DLD1 (cell line): ENCODE data around the gene ACTA1.
"Not testable (repeated sequence)": the region's sequence is repeated elsewhere in the genome, so short reads cannot be mapped to it uniquely, and the experiment has no call there.

Source experiments
- in situ Hi-C: cut with HindIII; loops from 2 replicates; pipeline ENCODE4 v1.10.0; 2017; ENCODE audit warnings: low sequenced_read_pairs

Gene ACTA1

DNA sequence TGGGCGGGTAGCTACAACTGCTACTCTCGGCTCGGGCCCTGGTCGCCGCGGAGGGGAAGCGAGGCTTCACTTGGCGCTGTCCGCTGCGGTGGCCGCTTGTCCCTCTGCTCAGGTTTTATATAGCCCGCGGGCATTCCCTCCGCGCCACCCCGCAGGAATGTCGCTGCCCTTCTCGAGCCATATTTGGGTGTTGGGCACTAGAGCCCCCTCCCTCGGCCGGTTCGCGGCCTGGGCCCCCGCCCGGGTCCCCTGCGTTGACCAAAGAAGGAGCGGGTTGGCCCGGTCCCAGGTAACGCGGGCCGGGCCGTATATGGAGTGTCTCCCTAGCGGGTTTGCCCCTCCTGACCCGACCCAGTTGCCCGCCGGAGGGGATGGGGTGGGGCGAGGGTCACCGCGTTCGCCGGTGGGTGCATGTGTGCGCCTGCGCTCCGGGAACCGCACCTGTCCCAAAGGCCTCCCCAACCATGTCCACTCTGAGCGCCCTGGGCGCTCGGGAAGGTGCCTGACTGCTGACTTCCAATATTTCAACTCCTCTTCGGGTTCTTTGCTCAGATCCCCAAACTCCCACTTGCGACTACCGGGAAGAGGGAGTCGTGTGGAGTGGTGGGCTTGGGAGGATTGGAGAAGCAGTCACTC, at the start of gene ACTA1:
TSS of gene ACTA1 (minus strand) at position 90 of the 636 bp plus-strand sequence. CDS start 979 bp downstream, outside the sequence.
- in situ Hi-C loops, result loop anchor here (25.0 kb wide), 1 partner anchor 97 kb away; the partner anchor contains the start of gene CCSAP

DNA sequence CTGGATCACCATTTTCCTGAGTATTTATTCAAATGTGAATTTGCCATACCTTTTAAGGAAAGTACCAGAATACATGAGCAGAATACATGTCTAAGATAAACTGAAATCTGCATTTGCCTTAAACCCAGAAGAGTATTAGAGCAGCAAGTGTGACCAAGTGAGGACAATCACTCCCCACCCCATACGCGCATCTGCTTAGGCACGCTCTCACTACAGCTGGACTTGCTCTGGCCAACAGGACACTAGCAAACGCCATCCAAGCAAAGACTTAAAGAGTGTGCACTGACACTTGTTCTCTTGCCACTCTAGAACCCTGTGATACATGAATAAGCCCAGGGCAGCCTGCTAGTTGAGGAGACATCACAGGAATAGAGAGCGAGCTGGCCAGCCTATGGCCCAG, 48.6 kb upstream of the ACTA1 start:
- in situ Hi-C loops, result no loop called here

DNA sequence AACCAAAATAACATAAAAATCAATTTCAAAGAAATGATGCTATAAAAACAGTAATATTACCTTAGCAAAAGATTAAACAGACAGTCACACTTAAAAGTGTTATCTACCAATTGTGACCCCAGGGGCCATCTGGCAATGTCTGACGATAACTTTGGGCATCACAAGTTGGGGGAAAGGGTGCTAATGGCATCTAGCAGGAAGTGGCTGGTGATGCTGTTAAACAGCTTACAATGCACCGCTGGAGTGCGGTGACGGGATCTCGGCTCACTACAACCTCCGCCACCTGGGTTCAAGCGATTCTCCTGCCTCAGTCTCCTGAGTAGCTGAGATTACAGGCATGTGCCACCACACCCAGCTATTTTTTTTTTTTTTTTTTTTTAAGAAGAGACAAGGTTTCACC, 46.6 kb upstream of the ACTA1 start:
- in situ Hi-C loops, result no loop called here

DNA sequence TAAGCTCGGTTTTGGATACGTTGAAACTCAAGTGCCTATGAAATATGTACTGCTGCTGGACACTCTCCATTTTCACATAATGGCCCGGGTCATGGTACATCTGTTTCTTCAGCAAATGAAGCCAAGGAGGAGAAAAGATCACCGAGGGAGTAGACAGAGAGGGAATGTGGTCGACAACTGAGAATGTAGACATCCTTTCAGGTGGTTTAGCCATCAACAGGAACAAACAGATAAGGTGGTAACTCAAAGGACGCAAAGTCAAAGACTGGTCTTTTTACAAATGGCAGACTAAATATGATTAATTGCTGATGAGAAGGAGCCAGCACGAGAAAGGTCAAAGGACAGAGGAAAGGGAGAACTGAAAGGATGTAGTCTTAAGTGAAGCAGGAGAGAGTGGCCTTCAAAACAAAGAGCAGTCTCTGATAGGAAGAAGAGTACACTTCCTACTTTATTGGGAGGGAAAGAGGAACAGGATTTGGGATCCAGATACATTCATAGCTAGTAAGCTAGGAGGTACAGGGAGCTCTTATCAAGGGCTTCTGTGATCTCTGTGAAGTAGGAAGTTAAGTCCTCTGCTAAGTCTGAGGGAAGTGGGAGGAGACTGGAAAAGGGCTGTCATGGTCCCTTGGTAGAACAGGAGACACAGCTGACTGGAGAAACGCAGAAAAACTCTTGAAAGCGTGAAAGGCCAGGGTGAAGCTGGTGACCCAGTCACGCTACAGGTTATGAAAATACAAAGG, 45.9 kb upstream of the ACTA1 start:
- in situ Hi-C loops, result no loop called here

DNA sequence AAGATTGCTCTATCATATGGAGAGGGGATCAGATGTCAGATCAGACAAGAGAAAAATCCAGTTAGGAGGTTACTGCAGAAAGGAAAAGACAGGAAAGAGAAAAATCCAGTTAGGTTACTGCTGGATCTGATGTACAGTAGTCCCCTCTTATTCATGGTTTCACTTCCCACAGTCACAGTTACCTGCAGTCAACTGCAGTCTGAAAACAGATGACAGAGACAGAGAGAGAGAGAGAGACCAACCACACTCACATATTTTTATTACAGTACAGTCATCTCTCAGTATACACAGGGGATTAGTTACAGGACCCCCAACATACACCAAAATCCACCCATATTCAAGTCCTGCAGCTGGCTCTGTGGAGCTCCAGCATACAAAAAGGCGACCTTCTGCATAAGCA, 45.0 kb upstream of the ACTA1 start:
- in situ Hi-C loops, result no loop called here

DNA sequence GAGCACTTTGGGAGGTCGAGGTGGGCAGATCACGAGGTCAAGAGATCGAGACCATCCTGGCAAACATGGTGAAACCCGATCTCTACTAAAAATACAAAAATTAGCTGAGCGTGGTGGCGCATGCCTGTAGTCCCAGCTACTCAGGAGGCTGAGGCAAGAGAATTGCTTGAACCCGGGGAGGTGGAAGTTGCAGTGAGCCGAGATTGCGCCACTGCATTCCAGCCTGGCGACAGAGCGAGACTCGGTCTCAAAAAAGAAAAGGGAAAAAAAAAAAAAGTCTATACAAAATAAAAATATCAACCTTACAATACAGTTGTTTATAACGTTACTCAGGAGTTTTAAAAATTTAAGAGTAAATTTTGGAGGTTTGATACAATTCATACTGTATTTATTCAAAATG, 42.0 kb upstream of the ACTA1 start:
- in situ Hi-C loops, result not testable (repeated sequence)

DNA sequence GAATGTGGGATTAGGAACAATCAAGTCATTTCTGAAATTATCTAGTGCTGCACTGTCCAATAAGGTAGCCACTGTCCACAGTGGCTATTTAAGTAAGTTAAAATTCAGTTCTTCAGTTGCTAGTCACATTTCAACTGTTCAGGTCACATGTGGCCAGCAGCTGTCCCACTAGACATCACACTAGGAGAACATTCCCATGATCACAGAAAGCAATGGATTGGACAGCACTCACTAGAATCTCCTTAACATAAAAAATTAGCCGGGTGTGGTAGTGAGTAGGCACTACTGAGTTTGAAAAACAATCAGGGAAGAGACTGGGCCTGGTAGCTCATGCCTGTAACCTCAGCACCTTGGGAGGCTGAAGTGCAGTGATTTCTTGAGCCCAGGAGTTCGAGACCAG, 40.6 kb upstream of the ACTA1 start:
- in situ Hi-C loops, result no loop called here

DNA sequence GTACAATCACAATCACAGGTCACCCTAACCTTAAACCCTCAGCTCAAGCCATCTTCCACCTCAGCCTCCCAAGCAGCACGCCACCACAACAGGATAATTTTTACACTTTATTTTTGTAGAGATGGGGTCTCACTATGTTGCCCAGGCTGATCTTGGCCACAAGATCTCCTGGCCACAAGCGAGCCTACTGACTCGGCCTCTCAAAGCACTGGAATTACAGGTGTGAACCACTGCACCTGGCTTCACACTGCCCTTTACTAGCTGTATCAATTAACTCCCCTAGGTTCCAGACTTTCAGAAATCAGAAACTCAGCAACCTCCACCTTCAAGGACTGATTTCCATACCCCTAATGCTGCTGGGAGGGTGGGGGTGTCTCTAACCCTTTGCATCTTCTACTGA, 37.3 kb upstream of the ACTA1 start:
- in situ Hi-C loops, result no loop called here

DNA sequence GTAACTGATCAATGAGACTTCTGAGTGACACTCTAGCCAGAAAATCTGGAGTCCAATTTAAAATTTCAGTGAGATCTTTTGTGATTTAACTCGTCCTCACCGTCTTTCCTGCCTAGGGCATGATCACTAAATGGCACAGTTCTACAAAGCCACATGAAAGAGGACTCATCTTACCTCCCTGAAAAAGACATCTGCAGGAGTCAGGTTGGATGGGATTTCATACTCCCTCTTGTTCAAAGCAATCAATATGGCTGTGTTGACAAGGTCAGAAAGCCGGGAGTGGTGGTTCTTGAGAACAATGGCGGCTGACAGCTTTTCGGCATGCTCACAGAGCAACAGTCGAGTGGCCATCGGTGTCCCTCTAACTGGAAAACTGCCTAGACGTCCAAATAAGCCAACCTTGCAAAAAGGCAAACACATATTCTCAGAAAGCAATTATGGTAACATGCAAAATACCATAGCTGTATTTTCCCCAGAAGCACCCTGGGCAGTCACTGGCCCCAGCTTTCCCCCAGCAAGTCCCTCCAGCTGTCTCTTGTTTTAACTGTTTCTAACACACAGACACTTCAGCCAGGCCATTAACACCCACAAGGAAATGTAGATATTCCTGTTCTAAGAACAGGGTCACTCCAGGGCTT, 36.6 kb upstream of the ACTA1 start:
- in situ Hi-C loops, result no loop called here

DNA sequence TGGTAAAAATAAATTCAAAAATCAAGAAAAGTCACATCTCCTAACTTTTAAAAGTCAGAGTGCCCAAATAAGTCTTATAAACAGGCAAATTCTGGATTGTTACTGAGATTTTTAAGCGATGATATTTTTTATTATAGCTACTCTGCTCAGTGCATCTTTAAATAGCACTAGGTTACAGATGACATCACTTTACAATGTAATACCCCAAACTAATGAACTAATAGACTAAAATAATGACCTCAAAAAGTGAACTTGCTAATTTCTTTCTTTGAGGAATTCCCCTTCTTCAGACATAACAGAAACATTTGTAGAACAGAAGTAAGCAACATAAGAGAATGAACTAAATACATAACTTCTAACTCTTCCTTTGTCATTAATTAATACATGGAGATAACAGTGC, 33.0 kb upstream of the ACTA1 start:
- in situ Hi-C loops, result no loop called here

DNA sequence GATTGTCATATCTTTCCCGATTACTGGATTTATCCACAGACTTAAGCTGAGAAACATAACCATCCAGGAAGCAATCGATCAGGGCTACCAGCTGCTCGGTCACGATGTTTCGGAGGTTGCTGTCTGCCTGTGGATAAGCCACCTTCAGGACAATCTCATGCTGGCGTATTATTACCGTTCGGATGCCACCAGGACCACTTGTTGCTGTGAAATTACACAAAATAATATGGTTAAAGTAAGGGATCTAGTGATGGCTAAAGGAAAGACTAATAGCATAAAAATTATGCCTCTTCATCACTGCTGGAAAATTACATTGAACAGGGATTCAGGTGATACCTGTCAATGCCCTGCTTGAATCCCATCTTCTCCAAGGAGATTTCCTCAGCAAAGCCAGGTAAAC, 30.8 kb upstream of the ACTA1 start:
- in situ Hi-C loops, result no loop called here

DNA sequence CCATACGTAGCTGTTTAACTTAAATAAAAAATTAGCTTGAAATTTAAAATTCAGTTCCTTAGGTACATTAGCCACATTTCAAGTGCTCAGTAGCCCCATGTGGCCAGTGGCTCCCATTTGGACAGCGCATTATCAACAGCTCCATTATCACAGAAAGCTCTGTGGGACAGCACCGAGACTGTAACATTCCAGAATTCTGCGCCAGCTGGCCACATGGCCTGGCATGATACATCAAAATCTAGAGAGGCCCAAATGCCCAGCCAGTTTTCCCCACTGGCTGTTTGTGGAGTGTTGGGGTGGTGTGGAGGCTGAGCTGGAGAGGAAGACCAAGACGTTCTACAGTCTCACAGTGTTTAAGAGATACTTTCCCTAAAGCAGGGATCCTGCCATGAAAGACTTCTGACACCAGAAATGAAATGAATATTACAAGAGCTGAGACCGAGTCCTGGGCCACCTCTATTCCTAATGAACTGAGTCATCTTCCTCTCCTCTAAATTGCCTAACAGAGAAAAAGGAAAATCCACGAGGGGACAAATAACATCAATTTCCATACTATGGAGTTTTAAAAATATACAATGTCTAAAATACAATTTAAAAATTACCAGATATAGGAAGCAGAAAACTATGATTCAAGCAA, 27.3 kb upstream of the ACTA1 start:
- in situ Hi-C loops, result no loop called here

DNA sequence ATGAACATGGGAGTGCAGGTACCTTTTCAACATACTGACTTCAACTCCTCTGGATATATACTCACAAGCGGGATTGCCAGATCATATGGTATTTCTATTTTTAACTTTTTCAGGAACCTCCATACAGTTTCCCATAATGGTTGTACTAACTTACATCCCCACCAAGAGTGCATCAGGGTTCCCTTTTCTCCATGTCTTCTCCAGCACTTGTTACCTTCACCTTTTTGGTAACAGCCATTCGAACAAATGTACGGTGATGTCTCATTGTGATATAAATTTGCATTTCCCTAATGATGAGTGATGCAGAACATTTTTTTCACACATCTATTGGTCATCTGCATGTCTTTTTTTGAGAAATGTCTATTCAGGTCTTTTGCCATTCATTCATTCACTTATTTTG, 25.9 kb upstream of the ACTA1 start:
- in situ Hi-C loops, result no loop called here

DNA sequence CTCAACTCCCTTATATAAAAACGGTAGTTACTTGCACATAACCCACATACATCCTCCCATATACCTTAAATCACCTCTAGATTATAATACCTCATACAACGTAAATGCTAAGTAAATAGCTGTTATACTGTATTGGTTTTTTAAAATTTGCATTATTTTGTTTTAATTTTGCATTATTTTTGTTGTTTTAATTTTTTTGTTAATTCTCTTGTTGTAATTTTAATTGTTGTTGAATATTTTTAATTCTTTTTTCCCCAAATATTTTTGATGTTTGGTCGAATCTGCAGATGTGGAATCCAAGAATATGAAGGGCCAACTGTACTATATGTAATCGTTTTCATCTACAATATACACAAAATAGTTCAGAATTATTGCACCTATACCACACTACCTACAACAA, 23.5 kb upstream of the ACTA1 start:
- in situ Hi-C loops, result no loop called here

DNA sequence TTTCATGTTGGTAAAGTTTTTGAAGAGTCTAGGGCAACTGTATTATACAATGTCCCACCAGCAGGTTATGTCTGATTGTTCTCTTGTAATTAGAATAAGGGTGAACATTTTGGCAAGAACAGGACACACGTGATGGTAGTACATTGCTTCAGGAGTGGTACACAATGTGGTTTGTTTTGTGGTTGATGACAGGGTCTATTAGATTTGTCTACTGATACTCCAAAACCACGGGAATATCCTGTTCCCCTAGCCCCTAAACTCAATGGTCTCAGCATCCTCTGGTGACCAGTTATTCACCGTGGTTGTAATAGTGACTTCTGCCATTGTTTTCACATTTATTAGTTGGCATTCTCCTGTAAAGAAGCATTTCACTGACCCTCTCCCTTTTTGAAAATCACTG, 22.1 kb upstream of the ACTA1 start:
- in situ Hi-C loops, result no loop called here

DNA sequence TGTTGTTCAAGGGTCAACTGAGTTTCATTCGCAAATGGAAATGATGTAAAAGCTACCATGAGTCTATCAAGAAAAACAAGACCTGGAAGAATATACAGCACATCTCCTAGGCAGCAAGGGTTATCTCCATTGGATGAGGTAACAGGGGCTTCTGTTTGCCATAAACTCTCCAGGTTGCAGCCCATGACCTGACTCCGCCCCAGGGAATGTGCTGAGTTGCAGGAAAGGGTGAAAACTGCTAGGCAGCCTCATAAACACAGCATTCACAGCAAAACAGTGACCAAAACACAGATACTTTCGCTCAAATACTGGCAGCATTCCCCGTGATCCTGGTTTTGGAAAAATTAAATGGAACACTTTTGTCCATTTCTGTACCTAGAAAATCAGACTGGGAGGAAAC, 20.2 kb upstream of the ACTA1 start:
- in situ Hi-C loops, result no loop called here

DNA sequence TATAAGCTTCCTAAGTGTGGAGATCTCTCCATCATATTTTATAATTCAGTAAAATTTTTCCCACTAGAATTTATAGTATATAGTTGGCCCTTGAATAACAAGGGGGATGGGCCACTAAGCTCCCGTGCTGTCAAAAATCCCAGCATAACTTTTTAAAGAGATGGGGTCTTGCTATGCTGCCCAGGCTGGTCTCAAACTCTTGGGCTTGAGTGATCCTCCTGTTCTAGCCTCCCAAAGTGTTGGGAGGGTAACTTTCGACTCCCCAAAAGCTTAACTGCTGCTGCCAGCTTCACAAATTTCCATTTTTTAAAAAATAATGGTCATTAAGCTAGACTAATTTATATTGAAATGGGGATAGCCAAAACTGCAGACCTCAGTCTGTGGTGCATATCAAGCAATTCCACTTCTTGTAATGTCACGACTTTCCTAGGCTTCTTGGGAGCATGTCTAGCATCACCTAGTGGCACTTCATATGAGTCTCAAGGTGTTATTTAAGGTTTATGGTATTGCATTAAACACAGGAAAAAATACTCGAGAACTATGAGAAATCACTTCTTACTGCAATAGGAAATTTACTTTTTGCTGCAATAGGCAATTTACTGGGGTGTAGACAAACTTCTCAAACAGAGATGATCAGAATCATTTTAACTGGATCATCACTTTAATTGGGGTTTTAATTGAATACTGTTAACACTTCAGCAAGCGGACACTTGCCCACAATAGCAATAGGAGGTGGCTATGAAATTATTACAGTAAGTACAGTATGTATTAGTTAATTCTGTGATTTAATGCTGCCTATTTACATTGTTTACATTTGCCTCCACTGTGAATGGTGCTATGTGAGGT, 19.3 kb upstream of the ACTA1 start:
- in situ Hi-C loops, result no loop called here

DNA sequence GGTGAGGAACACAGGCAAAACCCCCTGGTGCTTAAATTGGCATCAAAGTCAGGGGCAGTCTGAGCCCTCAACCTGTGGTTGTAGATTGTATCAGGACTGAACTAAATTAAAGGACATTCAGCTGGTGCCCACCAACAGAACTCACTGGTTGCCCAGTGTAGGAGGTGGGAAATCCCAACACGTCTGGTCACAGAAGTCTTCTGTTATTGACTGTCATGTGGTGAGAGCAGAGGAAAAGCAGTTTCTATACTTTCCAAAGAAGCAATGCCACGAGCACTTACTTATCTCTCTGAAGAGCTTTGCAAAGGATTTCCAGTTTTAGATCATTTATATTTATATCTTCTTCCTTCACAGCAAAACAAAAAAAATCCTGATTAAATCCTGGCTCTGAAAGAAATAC, 15.0 kb upstream of the ACTA1 start:
- in situ Hi-C loops, result loop anchor here (25.0 kb wide), 1 partner anchor 112 kb away; the partner anchor contains the start of gene CCSAP

DNA sequence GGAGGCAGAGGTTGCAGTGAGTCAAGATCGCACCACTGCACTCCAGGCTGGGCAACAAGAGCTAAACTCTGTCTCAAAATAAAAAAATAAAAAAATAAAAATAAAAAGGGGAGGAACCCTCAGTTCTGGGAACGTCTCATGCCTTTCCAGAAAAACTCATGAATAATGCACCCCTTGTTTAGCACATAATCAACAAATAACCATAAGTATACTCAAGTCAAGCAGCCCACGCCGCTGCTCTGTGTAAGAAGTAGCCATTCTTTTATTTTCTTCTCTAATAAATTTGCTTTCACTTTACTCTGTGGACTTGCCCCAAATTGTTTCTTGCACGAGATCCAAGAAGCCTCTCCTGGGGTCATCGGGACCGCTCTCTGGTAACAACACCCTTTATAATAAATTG, 14.5 kb upstream of the ACTA1 start:
- in situ Hi-C loops, result loop anchor here (25.0 kb wide), 1 partner anchor 111 kb away; the partner anchor contains the start of gene CCSAP

DNA sequence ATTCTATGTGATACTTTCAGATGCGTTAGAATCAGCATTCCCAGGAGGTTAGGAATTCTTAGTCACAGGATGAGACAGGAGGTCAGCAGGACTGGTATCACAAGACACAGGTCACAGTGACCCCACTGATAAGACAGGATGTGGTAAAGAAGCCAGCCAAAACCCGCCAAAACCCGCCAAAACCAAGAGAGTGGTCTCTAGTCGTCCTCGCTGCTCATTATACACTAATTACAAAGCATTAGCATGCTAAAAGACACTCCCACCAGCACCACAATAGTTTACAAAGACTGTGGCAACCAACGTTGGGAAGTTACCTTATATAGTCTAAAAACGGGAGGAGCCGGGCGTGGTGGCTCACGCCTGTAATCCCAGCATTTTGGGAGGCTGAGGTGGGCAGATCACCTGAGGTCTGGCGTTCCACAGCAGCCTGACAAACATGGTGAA, 13.9 kb upstream of the ACTA1 start:
- in situ Hi-C loops, result loop anchor here (25.0 kb wide), 1 partner anchor 111 kb away; the partner anchor contains the start of gene CCSAP
